ENCODE measurements around the gene DBP. TPM values are rescaled to one million over a fixed set of nuclear protein-coding genes. Genes with fewer than 3 reads are reported as not detected.

DBP gene
- total and polyA plus RNA-seq, 2 of the 13 experiments (the other 11 are each of a cell fraction or from before 2014, with no cell fraction given): 1.7 to 5.8 TPM

DNA sequence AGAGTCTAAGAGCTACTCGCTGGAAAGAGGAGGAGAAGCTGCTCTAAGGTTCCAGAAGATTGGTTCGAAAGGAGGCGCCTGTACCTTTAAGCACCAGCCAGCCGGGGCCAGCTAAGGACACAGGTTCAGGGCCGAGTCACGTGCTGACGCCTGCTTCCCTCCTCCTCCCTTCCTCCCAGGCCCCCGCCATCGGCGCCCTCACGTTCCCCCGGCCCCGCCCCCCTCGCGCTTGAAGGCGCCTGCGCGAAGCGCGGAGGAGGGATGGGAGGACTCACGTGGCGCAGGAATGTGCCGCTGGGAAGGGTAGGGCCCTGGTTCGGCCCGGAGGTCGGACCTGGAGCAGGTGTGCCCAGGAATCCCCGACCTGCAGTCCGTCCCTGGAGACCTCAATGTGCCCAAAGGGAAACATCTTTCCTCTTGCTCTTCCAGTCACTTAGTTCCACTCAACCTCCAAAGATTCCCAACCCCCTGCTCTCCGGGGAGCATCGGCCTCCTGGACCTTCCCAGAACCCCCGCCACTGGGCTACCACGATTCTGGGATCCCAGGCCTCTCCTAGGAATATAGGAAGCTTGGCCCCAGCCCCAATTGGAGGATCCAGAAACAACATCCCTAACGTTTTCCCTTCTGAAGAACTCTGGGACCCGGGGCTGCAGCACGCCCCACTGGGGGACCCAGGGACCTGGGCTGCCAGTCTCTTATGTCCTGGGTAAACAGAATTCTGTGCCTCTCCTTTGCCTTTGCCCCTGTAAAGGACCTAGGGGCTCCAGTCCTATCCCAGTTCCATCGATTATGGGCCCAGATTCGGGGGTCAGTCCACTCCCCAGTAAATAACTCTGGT is 2.5 kb downstream of the DBP start (continued):
- no peak for TF ChIP-seq ZFP36L2 (CRISPR knock-in tag; IDR thresholded peaks at IDR 0.05)
- peak; percentile 54; the same call in 1 of the 2 replicates for TF ChIP-seq GFI1 (CRISPR knock-in tag; IDR thresholded peaks at IDR 0.05; ENCODE audit: borderline replicate concordance)
- TF ChIP-seq PAX8 (CRISPR knock-in tag; IDR thresholded peaks at IDR 0.05; ENCODE audit: borderline replicate concordance): no peak
- peak; percentile 84 for TF ChIP-seq RBFOX2 (IDR thresholded peaks at IDR 0.05; ENCODE audit: low read depth, low read length)
- TF ChIP-seq IKZF4 (CRISPR knock-in tag; IDR thresholded peaks at IDR 0.05; ENCODE audit: borderline replicate concordance, low read depth, not compliant biosample characterization): no peak
- no peak for TF ChIP-seq ZBTB34 (CRISPR knock-in tag; IDR thresholded peaks at IDR 0.05)
- peak; percentile 55; the same call in 1 of the 2 replicates for TF ChIP-seq HDAC2 (CRISPR knock-in tag; IDR thresholded peaks at IDR 0.05)
- TF ChIP-seq SYNCRIP (IDR thresholded peaks at IDR 0.05; ENCODE audit: insufficient read depth, low read depth, low read length): no peak
- TF ChIP-seq XRCC5 (optimal IDR thresholded peaks at IDR 0.05; ENCODE audit: low read length): no peak
- TF ChIP-seq, protein P1, sequence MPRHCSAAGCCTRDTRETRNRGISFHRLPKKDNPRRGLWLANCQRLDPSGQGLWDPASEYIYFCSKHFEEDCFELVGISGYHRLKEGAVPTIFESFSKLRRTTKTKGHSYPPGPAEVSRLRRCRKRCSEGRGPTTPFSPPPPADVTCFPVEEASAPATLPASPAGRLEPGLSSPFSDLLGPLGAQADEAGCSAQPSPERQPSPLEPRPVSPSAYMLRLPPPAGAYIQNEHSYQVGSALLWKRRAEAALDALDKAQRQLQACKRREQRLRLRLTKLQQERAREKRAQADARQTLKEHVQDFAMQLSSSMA (CRISPR knock-in tag; IDR thresholded peaks at IDR 0.05): no peak
- no peak for TF ChIP-seq ZNF720 (CRISPR knock-in tag; IDR thresholded peaks at IDR 0.05)
- peak; percentile 60; the same call in 1 of the 2 replicates for TF ChIP-seq GATAD1 (CRISPR knock-in tag; IDR thresholded peaks at IDR 0.05)
- no peak for TF ChIP-seq REL (CRISPR knock-in tag; conservative IDR thresholded peaks at IDR 0.05)
- 0 out of 2 replicates have a peak, but pooled peaks have one; percentile 48 for TF ChIP-seq ZNF878 (CRISPR knock-in tag; IDR thresholded peaks at IDR 0.05)
- TF ChIP-seq ZNF564 (CRISPR knock-in tag; IDR thresholded peaks at IDR 0.05): no peak
- no peak for TF ChIP-seq ZNF30 (CRISPR knock-in tag; IDR thresholded peaks at IDR 0.05)
- no peak for TF ChIP-seq CHCHD3 (CRISPR knock-in tag; IDR thresholded peaks at IDR 0.05)
- no peak for TF ChIP-seq ZNF235 (CRISPR knock-in tag; IDR thresholded peaks at IDR 0.05; ENCODE audit: borderline replicate concordance)
- TF ChIP-seq GABPA (IDR thresholded peaks at IDR 0.05; ENCODE audit: low read depth, low read length): no peak
- TF ChIP-seq GABPA (CRISPR knock-in tag; IDR thresholded peaks at IDR 0.05; ENCODE audit: low read depth): peak; percentile 35; the same call in 1 of the 2 replicates
- peak; percentile 58; the same call in 1 of the 2 replicates for TF ChIP-seq BRD4 (CRISPR knock-in tag; IDR thresholded peaks at IDR 0.05)
- no peak for TF ChIP-seq ATF1 (CRISPR knock-in tag; IDR thresholded peaks at IDR 0.05)
- no peak for TF ChIP-seq NFE2 (CRISPR knock-in tag; IDR thresholded peaks at IDR 0.05)
- no peak for TF ChIP-seq PREB (CRISPR knock-in tag; IDR thresholded peaks at IDR 0.05)
- TF ChIP-seq NR3C1 (CRISPR knock-in tag; IDR thresholded peaks at IDR 0.05): no peak
- TF ChIP-seq FOXJ3 (CRISPR knock-in tag; IDR thresholded peaks at IDR 0.05; ENCODE audit: borderline replicate concordance): no peak
- no peak for TF ChIP-seq ZNF362 (CRISPR knock-in tag; IDR thresholded peaks at IDR 0.05; ENCODE audit: borderline replicate concordance)
- TF ChIP-seq CCDC6 (CRISPR knock-in tag; IDR thresholded peaks at IDR 0.05): peak; percentile 32; the same call in 1 of the 2 replicates

Measured in HepG2 (cell line).